ENCODE measurements around the gene USF1. TPM values are rescaled to one million over a fixed set of nuclear protein-coding genes. Genes with fewer than 3 reads are reported as not detected.

USF1 gene
- total and polyA plus RNA-seq, 2 experiments from 2014 or later = 11.9 to 85.1 TPM

DNA sequence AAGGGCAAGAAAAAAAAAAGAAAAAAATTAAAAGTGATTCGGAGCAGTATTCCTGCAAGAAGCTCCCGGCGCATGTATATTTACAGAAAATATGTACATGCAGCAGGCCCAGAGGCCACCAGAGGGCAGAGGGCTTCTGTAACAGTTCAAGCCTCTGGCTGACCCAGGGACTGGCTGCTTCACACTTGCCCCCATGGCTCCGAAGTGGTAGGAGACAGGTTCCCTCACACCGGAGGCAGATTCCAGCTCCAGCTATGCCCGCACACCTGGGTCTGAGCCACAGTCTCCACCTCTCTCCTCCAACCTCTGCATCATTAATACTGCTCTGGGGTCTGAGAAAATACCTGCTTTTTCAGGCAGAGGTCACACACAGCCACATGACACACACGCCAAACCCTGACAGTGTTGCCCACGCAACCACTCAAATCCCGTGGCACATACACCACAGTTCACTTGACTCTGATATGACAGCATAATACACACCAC, 26.2 kb upstream of the USF1 start:
- no peaks in the 10 kb centered on the region for H3K79me2 ChIP-seq
- peak; percentile 74 for DNase-seq (ENCODE audit: low spot score)
- H3K9me2 ChIP-seq (replicated peaks; ENCODE audit: insufficient read depth) = no peaks in the 10 kb centered on the region
- H3K27me3 ChIP-seq = no peaks in the 10 kb centered on the region
- H2AFZ ChIP-seq = no peak overlapping the region
- 61% methylated on average over 9 of the region's 9 CpGs for WGBS (ENCODE audit: low lambda C conversion rate, missing lambda C conversion rate)
- no peak overlapping the region for H3K4me3 ChIP-seq
- H3K9me3 ChIP-seq (ENCODE audit: low read depth) = no peaks in the 10 kb centered on the region
- no peaks in the 10 kb centered on the region for H3K36me3 ChIP-seq (replicated peaks; ENCODE audit: insufficient read depth, low read depth)
- H4K20me1 ChIP-seq (ENCODE audit: insufficient read depth, poor library complexity, severe bottlenecking) = no peaks in the 10 kb centered on the region
- TF ChIP-seq EZH2 (IDR thresholded peaks at IDR 0.05; ENCODE audit: borderline replicate concordance) (no peak), EZH2phosphoT487 (IDR thresholded peaks at IDR 0.05; ENCODE audit: low read depth, severe bottlenecking, unreplicated experiment) (no peak)
- TF ChIP-seq, protein P1, sequence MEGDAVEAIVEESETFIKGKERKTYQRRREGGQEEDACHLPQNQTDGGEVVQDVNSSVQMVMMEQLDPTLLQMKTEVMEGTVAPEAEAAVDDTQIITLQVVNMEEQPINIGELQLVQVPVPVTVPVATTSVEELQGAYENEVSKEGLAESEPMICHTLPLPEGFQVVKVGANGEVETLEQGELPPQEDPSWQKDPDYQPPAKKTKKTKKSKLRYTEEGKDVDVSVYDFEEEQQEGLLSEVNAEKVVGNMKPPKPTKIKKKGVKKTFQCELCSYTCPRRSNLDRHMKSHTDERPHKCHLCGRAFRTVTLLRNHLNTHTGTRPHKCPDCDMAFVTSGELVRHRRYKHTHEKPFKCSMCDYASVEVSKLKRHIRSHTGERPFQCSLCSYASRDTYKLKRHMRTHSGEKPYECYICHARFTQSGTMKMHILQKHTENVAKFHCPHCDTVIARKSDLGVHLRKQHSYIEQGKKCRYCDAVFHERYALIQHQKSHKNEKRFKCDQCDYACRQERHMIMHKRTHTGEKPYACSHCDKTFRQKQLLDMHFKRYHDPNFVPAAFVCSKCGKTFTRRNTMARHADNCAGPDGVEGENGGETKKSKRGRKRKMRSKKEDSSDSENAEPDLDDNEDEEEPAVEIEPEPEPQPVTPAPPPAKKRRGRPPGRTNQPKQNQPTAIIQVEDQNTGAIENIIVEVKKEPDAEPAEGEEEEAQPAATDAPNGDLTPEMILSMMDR (IDR thresholded peaks at IDR 0.05; ENCODE audit: poor library complexity) = peak; percentile 59
- no peaks in the 10 kb centered on the region for H3K4me1 ChIP-seq (ENCODE audit: insufficient read depth)
- H3K27ac ChIP-seq = no peak overlapping the region
- H3K4me2 ChIP-seq = no peak overlapping the region

DNA sequence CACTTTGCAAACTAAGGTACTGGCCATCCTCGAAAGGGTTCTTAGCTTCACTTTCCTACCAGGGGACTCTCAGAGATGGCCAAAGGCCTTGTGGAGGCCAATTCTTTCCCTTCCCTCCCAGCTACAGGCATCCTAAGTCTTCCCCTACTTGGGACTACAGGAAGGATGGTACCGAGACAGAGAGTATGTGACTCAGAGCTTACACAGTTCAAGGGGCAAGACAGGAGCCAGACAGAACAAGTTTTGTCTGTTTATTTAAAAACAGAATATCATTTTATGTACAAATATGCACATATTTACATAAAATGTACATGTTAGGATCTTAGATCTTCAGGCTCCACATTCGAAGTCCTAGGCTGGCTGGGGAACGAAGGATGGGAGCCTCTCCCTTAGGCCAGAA, 25.0 kb upstream of the USF1 start:
- no peaks in the 10 kb centered on the region for H3K79me2 ChIP-seq
- 81% methylated on average over 4 of the region's 4 CpGs for WGBS (ENCODE audit: low lambda C conversion rate, missing lambda C conversion rate)
- no peaks in the 10 kb centered on the region for H3K4me1 ChIP-seq (ENCODE audit: insufficient read depth)

DNA sequence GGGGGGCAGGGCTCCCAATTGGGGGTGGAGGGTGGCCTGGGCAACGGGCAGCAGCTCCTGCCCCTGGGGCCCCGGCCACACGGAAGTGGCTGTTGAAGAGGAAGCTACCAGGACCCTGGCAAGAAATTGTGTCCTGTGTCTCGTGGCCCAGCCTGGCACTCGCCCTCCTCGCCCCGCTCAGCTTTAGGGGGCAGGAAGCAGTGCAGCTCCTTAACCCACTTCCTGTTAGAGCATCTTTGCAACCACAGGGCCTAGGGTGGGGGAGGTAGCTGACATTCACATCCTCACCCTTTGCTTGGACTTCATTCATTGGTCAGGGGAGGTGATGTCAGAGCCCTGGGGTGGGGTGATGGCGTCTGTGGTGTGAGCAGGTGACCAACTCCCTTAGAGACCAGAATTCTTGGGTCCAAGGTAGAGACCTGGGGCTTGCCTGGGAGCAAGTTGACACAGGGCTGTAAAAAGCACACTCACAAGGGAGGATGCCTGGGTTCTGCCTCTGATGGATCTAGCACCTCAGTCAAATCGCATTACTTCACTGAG, 24.0 kb upstream of the USF1 start, which contains the start of gene ARHGAP30:
Gene ARHGAP30, minus strand, starts transcription at position 161 of the 540 bp plus-strand sequence. CDS start 267 bp downstream, outside the sequence.
- Histone ChIP-seq H3K4me2 (no peak within 1 kb of the TSS), H3K9me3 (ENCODE audit: low read depth) (no peaks in the 10 kb centered on the region), H3K9me2 (replicated peaks; ENCODE audit: insufficient read depth) (no peaks in the 10 kb centered on the region), H3K36me3 (replicated peaks; ENCODE audit: insufficient read depth, low read depth) (no peaks in the 10 kb centered on the region), H3K27me3 (no peaks in the 10 kb centered on the region), H3K79me2 (no peaks in the 10 kb centered on the region), H3K27ac (no peak within 1 kb of the TSS), H3K4me3 (no peak within 1 kb of the TSS), H2AFZ (no peak within 1 kb of the TSS), H3K4me1 (ENCODE audit: insufficient read depth) (no peaks in the 10 kb centered on the region), H4K20me1 (ENCODE audit: insufficient read depth, poor library complexity, severe bottlenecking) (no peaks in the 10 kb centered on the region)
- TF ChIP-seq, protein P1 (IDR thresholded peaks at IDR 0.05; ENCODE audit: poor library complexity) = no peak
- TF ChIP-seq EZH2 (IDR thresholded peaks at IDR 0.05; ENCODE audit: borderline replicate concordance) (no peak), EZH2phosphoT487 (IDR thresholded peaks at IDR 0.05; ENCODE audit: low read depth, severe bottlenecking, unreplicated experiment) (no peak)
- WGBS (ENCODE audit: low lambda C conversion rate, missing lambda C conversion rate) = 91% methylated on average over 9 of the region's 9 CpGs
- no peak for DNase-seq (ENCODE audit: low spot score)

More for the DNA sequence above, 25.0 kb upstream of the USF1 start:
- Histone ChIP-seq H4K20me1 (ENCODE audit: insufficient read depth, poor library complexity, severe bottlenecking) (no peaks in the 10 kb centered on the region), H3K27ac (no peak overlapping the region), H3K4me3 (no peak overlapping the region), H3K9me2 (replicated peaks; ENCODE audit: insufficient read depth) (no peaks in the 10 kb centered on the region), H3K27me3 (no peaks in the 10 kb centered on the region), H3K4me2 (no peak overlapping the region), H3K36me3 (replicated peaks; ENCODE audit: insufficient read depth, low read depth) (no peaks in the 10 kb centered on the region), H2AFZ (no peak overlapping the region), H3K9me3 (ENCODE audit: low read depth) (no peaks in the 10 kb centered on the region)
- no peak for DNase-seq (ENCODE audit: low spot score)
- TF ChIP-seq, protein P1 (IDR thresholded peaks at IDR 0.05; ENCODE audit: poor library complexity) = no peak
- TF ChIP-seq EZH2phosphoT487 (IDR thresholded peaks at IDR 0.05; ENCODE audit: low read depth, severe bottlenecking, unreplicated experiment) = no peak
- no peak for TF ChIP-seq EZH2 (IDR thresholded peaks at IDR 0.05; ENCODE audit: borderline replicate concordance)

Data from hepatocyte (in vitro differentiated cells).